Kidney (tissue), 14 donors: ENCODE measurements around the gene PDE9A. TPM values are rescaled to one million over a fixed set of nuclear protein-coding genes. Genes with fewer than 3 reads are reported as not detected.

Source experiments
- DNase-seq, 5 donors: peaks; one replicate each; pipeline ENCODE4 v3.0.0-alpha.2; 2013 to 2020
- FAIRE-seq: peaks from 2 replicates; lab custom pipeline; 2012; peaks lifted over from hg19 to GRCh38; lab: Jason Lieb, UNC
- H3K27ac ChIP-seq, 2 donors: one replicate each; pipeline ENCODE4 v1.7.0; 2013; ENCODE audit warnings: low read depth in 2 of 2, low read length in 2 of 2, inconsistent platforms in 1 of 2
- H3K27me3 ChIP-seq: one replicate; pipeline ENCODE4 v1.7.1; 2013; ENCODE audit warnings: low read length, inconsistent platforms; ENCODE audit not compliant: control insufficient read depth, insufficient read depth
- H3K36me3 ChIP-seq, 3 donors: one replicate each; pipeline versions ENCODE4 v1.7.0 to v1.7.1; 2013; ENCODE audit warnings: low read length in 3 of 3, control low read depth in 1 of 3, inconsistent platforms in 1 of 3; ENCODE audit not compliant: insufficient read depth in 3 of 3, control insufficient read depth in 2 of 3
- H3K4me1 ChIP-seq, 3 donors: one replicate each; pipeline versions ENCODE4 v1.7.0 to v1.7.1; 2013; ENCODE audit warnings: low read length in 3 of 3, inconsistent platforms in 1 of 3, low read depth in 1 of 3; ENCODE audit not compliant: control insufficient read depth in 2 of 3, insufficient read depth in 2 of 3
- H3K4me3 ChIP-seq, 3 donors: one replicate each; pipeline versions ENCODE4 v1.7.0 to v1.8.1; 2013; ENCODE audit warnings: low read length in 3 of 3, control low read depth in 1 of 3, inconsistent platforms in 1 of 3
- H3K9ac ChIP-seq, 3 donors: one replicate each; pipeline versions ENCODE4 v1.7.0 to v1.7.1; 2013; ENCODE audit warnings: low read length in 3 of 3, control low read depth in 1 of 3, inconsistent platforms in 1 of 3
- H3K9me3 ChIP-seq, 3 donors: one replicate each; pipeline versions ENCODE4 v1.7.0 to v1.7.1; 2013; ENCODE audit warnings: low read length in 3 of 3, control low read depth in 1 of 3, inconsistent platforms in 1 of 3; ENCODE audit not compliant: control insufficient read depth in 2 of 3, insufficient read depth in 1 of 3
- intact Hi-C: fragments of 100-400 bp; cut with DNase I; formaldehyde crosslinking; loops from one replicate; pipeline ENCODE4 v1.11.1; 2022
- polyA plus RNA-seq: library from polyadenylated mRNA; stranded (reverse); fragments of 350-450 nt; fragmentation: Illumina TruSeq; extraction: RNeasy Lipid Tissue Mini Kit (QIAGEN cat#74804); gene quantifications from one replicate; pipeline ENCODE4 v1.2.3, GENCODE V29; 2014; ENCODE audit warnings: low read depth, low replicate concordance; ENCODE audit not compliant: insufficient read depth
- total RNA-seq: library from RNA; stranded (reverse); fragmentation: NEBNext Ultra II Directional; extraction: Animal tissue kit (Norgen Biotek cat#: 25700); gene quantifications from one replicate; pipeline ENCODE4 v1.2.1, GENCODE V29; 2021
- TF ChIP-seq, protein P1 (sequence below): IDR thresholded peaks from 3 replicates; pipeline ENCODE4 v1.5.1; 2012; ENCODE audit warnings: mild to moderate bottlenecking, moderate library complexity, borderline replicate concordance; ENCODE audit not compliant: insufficient read depth; ENCODE audit errors: extremely low read depth
- donor health status: control.
- donor health status: control.
- donor health status: control.
- donor health status: control.
- donor health status: control.
- donor health status: DM: yes; HTN: yes; CAD: no.
- donor health status: Normal renal cell carcinoma (clear cell type).

PDE9A gene
- total and polyA plus RNA-seq, 2 donors from 2014 or later: 30.1 to 39.0 TPM

DNA sequence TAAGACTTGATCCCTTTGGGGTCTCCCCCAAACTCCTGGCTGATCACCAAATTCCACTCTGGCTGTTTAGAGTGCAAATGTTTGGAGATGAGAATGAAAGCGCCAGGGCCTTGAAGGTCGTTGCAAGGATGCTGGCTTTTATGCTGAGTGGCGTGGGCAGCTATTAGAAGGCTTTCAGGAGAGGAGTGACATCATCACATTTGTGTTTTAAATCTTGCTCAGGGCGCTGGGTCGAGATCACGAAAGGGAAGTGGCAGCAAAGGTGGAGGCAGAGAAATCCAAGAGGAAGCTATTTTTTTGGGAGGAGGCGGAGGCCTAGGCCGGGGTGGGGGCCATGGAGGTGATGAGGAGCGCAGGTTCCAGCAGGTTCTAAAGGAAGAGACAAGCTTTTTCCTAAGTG lies 49.3 kb downstream of the PDE9A start:
- no peak for FAIRE-seq
- H3K27me3 ChIP-seq: no peaks in the 10 kb centered on the region
- TF ChIP-seq, protein P1, sequence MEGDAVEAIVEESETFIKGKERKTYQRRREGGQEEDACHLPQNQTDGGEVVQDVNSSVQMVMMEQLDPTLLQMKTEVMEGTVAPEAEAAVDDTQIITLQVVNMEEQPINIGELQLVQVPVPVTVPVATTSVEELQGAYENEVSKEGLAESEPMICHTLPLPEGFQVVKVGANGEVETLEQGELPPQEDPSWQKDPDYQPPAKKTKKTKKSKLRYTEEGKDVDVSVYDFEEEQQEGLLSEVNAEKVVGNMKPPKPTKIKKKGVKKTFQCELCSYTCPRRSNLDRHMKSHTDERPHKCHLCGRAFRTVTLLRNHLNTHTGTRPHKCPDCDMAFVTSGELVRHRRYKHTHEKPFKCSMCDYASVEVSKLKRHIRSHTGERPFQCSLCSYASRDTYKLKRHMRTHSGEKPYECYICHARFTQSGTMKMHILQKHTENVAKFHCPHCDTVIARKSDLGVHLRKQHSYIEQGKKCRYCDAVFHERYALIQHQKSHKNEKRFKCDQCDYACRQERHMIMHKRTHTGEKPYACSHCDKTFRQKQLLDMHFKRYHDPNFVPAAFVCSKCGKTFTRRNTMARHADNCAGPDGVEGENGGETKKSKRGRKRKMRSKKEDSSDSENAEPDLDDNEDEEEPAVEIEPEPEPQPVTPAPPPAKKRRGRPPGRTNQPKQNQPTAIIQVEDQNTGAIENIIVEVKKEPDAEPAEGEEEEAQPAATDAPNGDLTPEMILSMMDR: no peak
- no peaks in the 10 kb centered on the region for H3K9me3 ChIP-seq
- H3K9ac ChIP-seq: no peak overlapping the region
- DNase-seq: peak in 1 of 5 donors; percentile 7
- H3K4me1 ChIP-seq: peaks cover 0 to 11% (median 0%) of the 10 kb centered on the region in 3 donors
- intact Hi-C loops: no loop called here
- H3K4me3 ChIP-seq: no peak overlapping the region
- peak overlapping the region in 1 of 2 donors; percentile 72 for H3K27ac ChIP-seq
- peaks cover 2 to 7% (median 2%) of the 10 kb centered on the region in 3 donors for H3K36me3 ChIP-seq

DNA sequence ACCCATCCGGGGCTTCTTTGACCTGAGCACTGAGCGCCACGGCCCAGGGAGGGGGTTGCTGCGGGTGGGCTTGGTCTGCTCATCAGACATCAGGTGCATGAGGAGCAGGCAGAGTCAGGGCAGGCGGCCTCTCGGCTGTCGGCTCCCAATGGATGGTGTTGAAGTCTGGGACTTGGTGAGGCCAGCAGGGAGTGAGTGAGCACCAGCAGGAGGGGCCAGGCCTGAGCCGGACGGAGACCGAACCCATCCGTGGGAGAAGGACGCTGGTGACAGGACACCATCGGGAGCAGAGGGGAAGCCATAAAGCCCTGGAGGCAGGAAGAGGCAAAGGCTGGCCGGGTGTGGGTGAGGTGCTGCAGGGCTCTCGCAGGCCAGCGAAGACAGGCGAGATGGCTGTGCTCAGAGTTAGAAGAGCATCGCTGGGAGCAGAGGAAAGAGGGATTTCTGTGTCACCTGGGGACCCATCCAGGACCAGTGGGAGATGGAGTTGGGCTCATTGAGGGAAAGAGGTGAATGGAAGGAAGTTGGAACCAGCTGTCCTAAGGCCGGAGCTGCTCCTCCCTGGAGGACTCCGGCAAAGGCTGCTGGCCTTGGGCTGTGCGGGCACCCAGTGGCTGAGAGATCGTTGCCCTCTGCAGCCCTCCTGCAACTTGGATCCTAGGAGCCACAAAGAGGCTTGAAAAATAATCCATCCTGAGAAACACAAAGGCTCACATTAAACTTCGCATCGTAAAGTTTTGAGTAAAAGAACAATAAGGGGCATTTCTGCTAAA lies 49.9 kb downstream of the PDE9A start:
- Histone ChIP-seq H3K9me3 (no peaks in the 10 kb centered on the region), H3K9ac (no peak overlapping the region), H3K4me3 (no peak overlapping the region), H3K36me3 (peaks cover 0 to 7% (median 2%) of the 10 kb centered on the region in 3 donors), H3K27me3 (no peaks in the 10 kb centered on the region), H3K27ac (peak overlapping the region in 1 of 2 donors; percentile 72), H3K4me1 (peaks cover 0 to 11% (median 0%) of the 10 kb centered on the region in 3 donors)
- FAIRE-seq: no peak
- TF ChIP-seq, protein P1: no peak
- DNase-seq: no peak
- intact Hi-C loops: no loop called here

DNA sequence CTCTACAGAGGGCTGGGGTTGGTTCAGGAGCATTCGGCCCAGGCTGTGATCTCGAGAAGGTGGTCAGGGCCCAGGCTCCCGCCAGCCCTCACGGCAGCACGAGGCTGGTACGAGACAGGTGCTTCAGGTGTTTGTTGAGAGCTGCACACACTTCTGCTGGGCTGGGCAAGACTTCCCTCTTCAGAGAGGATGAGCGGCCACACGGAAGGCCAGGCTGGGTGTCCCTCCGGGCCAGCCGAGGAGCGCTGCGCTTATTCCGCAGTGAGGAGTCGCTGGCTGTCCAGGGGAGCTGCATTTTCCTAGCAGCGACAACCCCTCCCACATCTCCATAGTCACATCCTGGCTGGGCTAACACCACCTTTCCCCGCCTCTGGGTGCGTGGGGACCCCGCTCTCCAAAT lies 50.5 kb downstream of the PDE9A start:
- intact Hi-C loops: no loop called here
- TF ChIP-seq, protein P1: no peak
- FAIRE-seq: no peak
- Histone ChIP-seq H3K4me1 (peaks cover 0 to 11% (median 0%) of the 10 kb centered on the region in 3 donors), H3K9ac (no peak overlapping the region), H3K27me3 (no peaks in the 10 kb centered on the region), H3K36me3 (peaks cover 0 to 7% (median 0%) of the 10 kb centered on the region in 3 donors), H3K4me3 (no peak overlapping the region), H3K9me3 (no peaks in the 10 kb centered on the region), H3K27ac (peak overlapping the region; percentile 61 to 72)
- DNase-seq: peak in 3 of 5 donors; percentile 19 to 64 (median 29)
